AG04449 (cell line): ENCODE results near the gene FAM209A.

Experiments
- CTCF ChIA-PET: fragments of 350-600 bp; formaldehyde crosslinking; extraction: SDS; loops from one replicate; lab custom pipeline; 2021; ENCODE audit warnings: antibody characterized with exemption; lab: Yijun Ruan, JAX
- POLR2A ChIA-PET: fragments of 400-600, 350-600 bp; formaldehyde crosslinking; extraction: SDS; loops from one replicate; lab custom pipeline; 2020; ENCODE audit warnings: antibody characterized with exemption, inconsistent platforms; lab: Yijun Ruan, JAX
- DNase-seq: peaks from one replicate; pipeline ENCODE4 v3.0.0-alpha.2; 2010; ENCODE audit warnings: low read depth, low spot score
- H3K4me3 ChIP-seq: 2 replicates; pipeline ENCODE4 v1.5.1; 2011; ENCODE audit warnings: low read depth, mild to moderate bottlenecking, control low read depth, low read length
- CTCF ChIP-seq: IDR thresholded peaks from one replicate; pipeline ENCODE4 v1.5.1; 2011; ENCODE audit warnings: mild to moderate bottlenecking, moderate library complexity, low read length, control low read depth, inconsistent platforms; ENCODE audit not compliant: insufficient read depth; ENCODE audit errors: missing control alignments

FAM209A gene

GRCh38 chr20:56506103-56506502 lies 18.4 kb upstream of the FAM209A start:
- CTCF ChIA-PET: interaction anchor here (1.5 kb wide), 1 partner anchor 12 kb away, joined by 5 read pairs; no protein-coding TSS in a partner anchor
- POLR2A ChIA-PET: no interaction called here
- no peak overlapping the region for H3K4me3 ChIP-seq
- no peak for DNase-seq
- no peak for TF ChIP-seq CTCF

- TF ChIP-seq CTCF: no peak
- CTCF ChIA-PET: interaction anchor here (1.4 to 2.7 kb wide), 2 partner anchors 111 to 113 kb away, joined by 3 to 11 read pairs; no protein-coding TSS in a partner anchor
- POLR2A ChIA-PET: no interaction called here
- no peak overlapping the region for H3K4me3 ChIP-seq
- no peak for DNase-seq
Observed at GRCh38 chr20:56511926-56512325, 12.6 kb upstream of the FAM209A start.

- POLR2A ChIA-PET: no interaction called here
- CTCF ChIA-PET: interaction anchor here (0.9 to 3.5 kb wide), 3 partner anchors 10 to 117 kb away, joined by 3 to 35 read pairs (median 3); no protein-coding TSS in a partner anchor
- DNase-seq: no peak
- H3K4me3 ChIP-seq: no peak overlapping the region
- no peak for TF ChIP-seq CTCF
Observed at GRCh38 chr20:56513161-56514150, 11.1 kb upstream of the FAM209A start.

- DNase-seq: no peak
- no peak overlapping the region for H3K4me3 ChIP-seq
- ChIA-PET CTCF (interaction anchor here (0.7 to 3.5 kb wide), 9 partner anchors 9 to 130 kb away, joined by 3 to 35 read pairs (median 4); partner anchors contain the start of genes AURKA, CSTF1 and FAM209A), POLR2A (no interaction called here)
- TF ChIP-seq CTCF: no peak
Observed at GRCh38 chr20:56516631-56517030, 7.9 kb upstream of the FAM209A start.

GRCh38 chr20:56517211-56517610 lies 7.3 kb upstream of the FAM209A start:
- H3K4me3 ChIP-seq: no peak overlapping the region
- CTCF ChIA-PET: interaction anchor here (1.4 to 2.6 kb wide), 2 partner anchors 115 to 119 kb away, joined by 3 to 9 read pairs; no protein-coding TSS in a partner anchor
- DNase-seq: no peak
- POLR2A ChIA-PET: no interaction called here
- no peak for TF ChIP-seq CTCF

- no peak for TF ChIP-seq CTCF
- no peak overlapping the region for H3K4me3 ChIP-seq
- ChIA-PET POLR2A (no interaction called here), CTCF (interaction anchor here (1.4 kb wide), 1 partner anchor 119 kb away, joined by 3 read pairs; no protein-coding TSS in a partner anchor)
- no peak for DNase-seq
Observed at GRCh38 chr20:56517641-56518040, 6.9 kb upstream of the FAM209A start.
